Lower leg skin (tissue), 4 donors: ENCODE results near the gene KIAA1671. TPM values are rescaled to one million over a fixed set of nuclear protein-coding genes. Genes with fewer than 3 reads are reported as not detected.

Experiments used
- DNase-seq, 2 donors: peaks; one replicate each; pipeline ENCODE4 v3.0.0-alpha.2; 2019; ENCODE audit warnings: low spot score in 2 of 2
- H3K4me3 ChIP-seq: fragments of 200-600 bp; sonication (generic); 2 replicates; pipeline ENCODE4 v1.5.1; 2017; ENCODE audit warnings: mild to moderate bottlenecking, low read depth; ENCODE audit not compliant: poor library complexity, severe bottlenecking
- POLR2A ChIP-seq, 2 donors: fragments of 450-650 bp; IDR thresholded peaks; one replicate each; pipeline ENCODE4 v1.6.1; 2016 to 2017; ENCODE audit warnings: antibody characterized with exemption in 2 of 2, mild to moderate bottlenecking in 1 of 2, moderate library complexity in 1 of 2
- WGBS, 2 donors: methylation state at CpG; one replicate each; pipeline ENCODE4 v1.1.5; 2018; 5-methylcytosine and 5-hydroxymethylcytosine counted together
- intact Hi-C: fragments of 100-400 bp; cut with DNase I; formaldehyde crosslinking; loops from one replicate; pipeline ENCODE4 v1.15.0; 2023; ENCODE audit warnings: low total_unique reads
- total RNA-seq, 4 donors: library from RNA; depleted of rRNA; stranded (reverse); fragments of >200 nt; gene quantifications; one replicate each; pipeline ENCODE4 v1.1.0, GENCODE V29; 2016
- TF ChIP-seq, protein P1 (sequence below), 3 donors: fragments of 450-650 bp; IDR thresholded peaks; one replicate each; pipeline ENCODE4 v1.5.1; 2016; ENCODE audit warnings: antibody characterized with exemption in 3 of 3, mild to moderate bottlenecking in 3 of 3, moderate library complexity in 2 of 3

Gene KIAA1671
- total RNA-seq, 4 donors from 2014 or later: 60.0 to 87.8 (median 85.1) TPM

DNA sequence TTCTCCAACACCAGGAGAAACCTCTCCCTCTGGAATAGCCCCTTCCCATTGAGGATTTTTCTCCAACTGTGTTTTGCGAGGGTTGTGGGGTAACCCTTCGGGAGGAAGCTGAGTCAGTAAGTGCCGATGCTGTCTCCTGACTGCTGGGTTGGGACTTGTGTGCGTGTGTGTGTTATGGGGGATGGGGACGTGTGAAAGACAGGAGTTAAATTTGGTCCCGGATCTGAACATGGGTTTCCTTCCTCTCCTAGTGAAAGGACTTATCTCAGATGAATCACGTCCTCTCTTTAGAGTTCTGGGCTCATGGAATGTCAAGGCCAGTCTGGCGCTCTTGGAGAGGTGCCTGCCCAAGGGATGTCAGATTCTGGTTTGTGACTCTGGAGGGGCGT lies 33.3 kb downstream of the KIAA1671 start:
- H3K4me3 ChIP-seq: no peak overlapping the region
- 55 to 78% methylated on average over 9 of the region's 9 CpGs for WGBS, 2 donors
- no peak for TF ChIP-seq POLR2A (IDR thresholded peaks at IDR 0.05)
- TF ChIP-seq, protein P1, sequence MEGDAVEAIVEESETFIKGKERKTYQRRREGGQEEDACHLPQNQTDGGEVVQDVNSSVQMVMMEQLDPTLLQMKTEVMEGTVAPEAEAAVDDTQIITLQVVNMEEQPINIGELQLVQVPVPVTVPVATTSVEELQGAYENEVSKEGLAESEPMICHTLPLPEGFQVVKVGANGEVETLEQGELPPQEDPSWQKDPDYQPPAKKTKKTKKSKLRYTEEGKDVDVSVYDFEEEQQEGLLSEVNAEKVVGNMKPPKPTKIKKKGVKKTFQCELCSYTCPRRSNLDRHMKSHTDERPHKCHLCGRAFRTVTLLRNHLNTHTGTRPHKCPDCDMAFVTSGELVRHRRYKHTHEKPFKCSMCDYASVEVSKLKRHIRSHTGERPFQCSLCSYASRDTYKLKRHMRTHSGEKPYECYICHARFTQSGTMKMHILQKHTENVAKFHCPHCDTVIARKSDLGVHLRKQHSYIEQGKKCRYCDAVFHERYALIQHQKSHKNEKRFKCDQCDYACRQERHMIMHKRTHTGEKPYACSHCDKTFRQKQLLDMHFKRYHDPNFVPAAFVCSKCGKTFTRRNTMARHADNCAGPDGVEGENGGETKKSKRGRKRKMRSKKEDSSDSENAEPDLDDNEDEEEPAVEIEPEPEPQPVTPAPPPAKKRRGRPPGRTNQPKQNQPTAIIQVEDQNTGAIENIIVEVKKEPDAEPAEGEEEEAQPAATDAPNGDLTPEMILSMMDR (IDR thresholded peaks at IDR 0.05): no peak
- DNase-seq: no peak
- intact Hi-C loops: no loop called here

DNA sequence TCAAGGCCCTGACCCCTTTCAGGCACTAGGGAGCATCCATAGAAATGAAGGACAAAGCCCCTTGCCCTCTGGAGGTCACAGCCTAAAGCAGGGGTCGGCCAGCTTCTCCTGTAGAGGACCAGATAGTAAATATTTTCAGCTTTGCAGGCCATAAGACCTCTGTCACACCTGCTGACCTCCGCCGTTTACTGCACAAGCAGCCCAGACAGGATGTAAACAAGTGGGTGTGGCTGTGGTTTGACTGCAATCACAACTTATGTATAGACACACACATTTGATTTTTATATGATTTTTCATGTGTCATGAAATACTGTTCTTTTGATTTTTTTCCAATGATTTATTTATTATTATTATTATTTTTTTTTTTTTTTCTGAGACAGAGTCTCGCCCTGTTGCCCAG lies 34.3 kb downstream of the KIAA1671 start:
- no peak for DNase-seq
- WGBS, 2 donors: 67 to 68% methylated on average over 4 of the region's 4 CpGs
- no peak overlapping the region for H3K4me3 ChIP-seq
- TF ChIP-seq, protein P1 (IDR thresholded peaks at IDR 0.05): no peak
- TF ChIP-seq POLR2A (IDR thresholded peaks at IDR 0.05): no peak
- intact Hi-C loops: no loop called here

DNA sequence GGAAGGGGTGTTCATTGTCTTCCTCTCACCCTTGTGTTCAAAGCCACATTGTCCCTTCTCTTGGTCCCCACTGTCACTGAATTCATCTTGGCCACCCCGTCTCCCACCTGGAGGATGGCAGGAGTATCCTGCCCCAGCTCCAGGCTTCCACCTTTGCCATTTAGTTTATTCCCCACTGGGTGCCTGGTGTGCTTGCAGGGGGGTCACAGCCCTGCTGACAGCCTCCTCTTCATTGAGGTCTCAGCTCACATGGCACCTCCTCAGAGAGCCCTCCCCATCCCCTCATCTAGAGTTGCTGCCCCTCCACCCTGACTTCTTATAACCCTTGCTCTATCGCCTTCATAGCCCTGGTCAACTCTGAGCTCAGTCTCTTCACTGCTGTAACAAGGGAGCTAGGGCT lies 36.6 kb downstream of the KIAA1671 start:
- intact Hi-C loops: no loop called here
- TF ChIP-seq, protein P1 (IDR thresholded peaks at IDR 0.05): no peak
- no peak for TF ChIP-seq POLR2A (IDR thresholded peaks at IDR 0.05)

DNA sequence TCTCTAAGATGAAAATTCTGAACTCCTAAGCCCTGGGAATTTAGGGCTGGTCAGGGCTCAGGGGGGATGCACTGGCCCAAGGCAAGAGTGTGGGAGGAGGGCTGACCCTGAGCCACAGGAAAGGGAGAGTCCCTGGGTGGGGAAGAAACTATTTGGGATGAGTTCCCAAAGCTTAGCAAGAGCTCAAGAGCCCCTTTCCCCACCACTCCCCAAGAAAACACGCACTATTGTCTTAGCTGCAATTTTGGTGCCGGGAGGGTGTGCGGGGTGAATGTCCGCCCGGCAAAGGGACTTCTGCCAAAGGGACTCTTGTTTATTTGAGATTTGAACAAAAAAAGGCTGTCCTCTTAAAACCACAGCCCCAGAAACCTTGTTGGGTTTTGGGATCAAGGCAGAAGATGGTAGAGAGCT lies 37.0 kb downstream of the KIAA1671 start:
- DNase-seq: no peak
- TF ChIP-seq, protein P1 (IDR thresholded peaks at IDR 0.05): no peak
- TF ChIP-seq POLR2A (IDR thresholded peaks at IDR 0.05): no peak
- WGBS, 2 donors: 43 to 57% methylated on average over 5 of the region's 5 CpGs
- no peak overlapping the region for H3K4me3 ChIP-seq
- intact Hi-C loops: no loop called here

More for the DNA sequence above, 36.6 kb downstream of the KIAA1671 start:
- WGBS, 2 donors: 83 to 95% methylated on average over 2 of the region's 2 CpGs
- no peak for DNase-seq
- no peak overlapping the region for H3K4me3 ChIP-seq

DNA sequence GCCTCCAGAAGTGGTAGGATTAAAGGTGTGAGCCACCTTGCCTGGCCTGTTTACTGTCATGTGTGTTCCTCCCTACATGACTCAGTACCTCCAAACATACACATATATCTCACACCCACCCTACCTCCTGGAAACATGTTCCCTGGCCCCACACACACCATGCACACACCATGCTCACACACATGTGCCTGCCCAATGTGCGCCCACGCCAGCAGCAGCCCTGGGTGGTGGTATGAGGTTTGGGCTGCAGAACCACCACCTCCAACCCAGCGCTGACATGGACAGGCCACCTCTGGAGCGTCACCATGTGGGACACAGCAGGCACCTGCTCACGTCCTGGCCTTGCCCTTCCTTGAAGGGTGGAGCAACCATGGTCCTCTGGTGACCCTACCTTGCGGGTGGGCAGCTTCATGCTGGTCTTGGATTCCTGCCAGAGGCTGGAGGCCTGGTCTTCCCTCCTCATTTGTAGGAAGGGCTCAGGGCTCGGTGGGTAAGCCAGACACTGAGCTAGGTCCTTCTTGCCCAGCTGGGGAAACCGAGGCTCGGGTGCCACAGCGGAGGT lies 37.9 kb downstream of the KIAA1671 start:
- no peak for DNase-seq
- intact Hi-C loops: no loop called here
- no peak for TF ChIP-seq POLR2A (IDR thresholded peaks at IDR 0.05)
- TF ChIP-seq, protein P1 (IDR thresholded peaks at IDR 0.05): no peak
- no peak overlapping the region for H3K4me3 ChIP-seq
- 91 to 93% methylated on average over 10 of the region's 10 CpGs for WGBS, 2 donors

DNA sequence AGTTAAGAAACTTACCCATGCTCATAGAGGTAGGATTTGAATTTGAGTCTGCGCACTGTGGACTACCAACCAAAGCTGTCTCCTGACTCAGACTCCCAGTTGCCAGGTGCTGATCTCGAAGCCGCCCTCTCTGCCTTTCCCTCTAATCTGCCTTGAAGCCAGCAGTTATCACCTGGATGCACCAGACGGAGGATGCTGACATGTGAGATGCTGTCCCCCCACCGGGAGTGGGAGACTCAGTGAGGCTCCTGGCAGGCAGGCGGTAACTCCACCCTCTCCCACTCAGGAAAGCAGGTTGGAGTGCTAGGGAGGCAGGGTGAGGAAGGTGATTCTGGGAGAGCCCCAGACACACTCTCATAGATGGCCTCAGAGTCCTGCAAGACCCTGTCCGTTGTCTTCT lies 40.4 kb downstream of the KIAA1671 start:
- no peak for TF ChIP-seq POLR2A (IDR thresholded peaks at IDR 0.05)
- intact Hi-C loops: no loop called here
- no peak for DNase-seq
- WGBS, 2 donors: 55 to 82% methylated on average over 7 of the region's 7 CpGs
- H3K4me3 ChIP-seq: no peak overlapping the region
